ENCODE measurements around the gene MYCT1. TPM values are rescaled to one million over a fixed set of nuclear protein-coding genes. Genes with fewer than 3 reads are reported as not detected.
"Not testable (repeated sequence)": the region's sequence is repeated elsewhere in the genome, so short reads cannot be mapped to it uniquely, and the experiment has no call there.

The MYCT1 gene
- total and polyA plus RNA-seq, 2 experiments from 2014 or later, result 0.11 TPM; not detected in 1

DNA sequence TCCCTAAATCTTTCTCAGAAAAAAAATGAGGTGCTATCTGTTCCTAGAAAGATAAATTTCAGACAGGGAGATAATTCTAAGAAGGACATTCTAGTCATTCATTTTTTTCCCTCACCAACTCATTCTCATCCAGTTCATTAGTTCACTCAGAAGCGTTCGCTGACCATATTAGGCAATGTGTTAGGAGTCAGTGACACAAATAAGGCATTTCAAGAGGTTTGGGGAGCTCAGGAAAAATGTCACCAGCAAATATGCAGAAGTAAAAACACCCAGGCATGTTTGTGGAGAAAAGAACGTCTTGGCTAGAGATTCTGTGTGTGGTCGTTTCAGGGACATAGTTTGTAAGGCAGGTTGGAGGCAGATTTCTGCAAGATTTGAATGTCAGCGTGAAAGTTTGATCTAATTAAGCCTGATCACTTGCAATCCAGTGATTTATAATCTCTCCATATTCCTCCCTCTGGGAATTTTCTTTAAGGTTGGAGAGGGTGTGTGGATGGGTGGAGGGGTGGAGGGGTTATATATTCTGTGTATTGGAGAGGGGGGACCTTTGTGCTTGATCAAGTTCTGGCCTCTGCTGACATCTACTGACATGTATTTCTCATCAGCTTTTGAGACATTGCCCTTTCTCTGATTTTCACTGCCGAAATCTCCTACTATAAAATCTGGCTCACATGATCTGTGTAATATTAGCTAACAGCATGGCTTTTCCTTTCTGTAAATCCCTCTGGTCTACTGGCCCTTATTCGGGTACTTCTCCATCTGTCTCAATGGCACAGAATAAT lies 3.6 kb downstream of the MYCT1 start:
- H3K27ac ChIP-seq, result no peak overlapping the region
- H3K27me3 ChIP-seq (replicated peaks; ENCODE audit: insufficient read depth), result no peaks in the 10 kb centered on the region
- H3K4me3 ChIP-seq, result no peak overlapping the region
- 48 to 51% methylated on average over 7 of the region's 7 CpGs for whole genome bisulfite sequencing, 2 experiments (ENCODE audit: low coverage in 1 of 2, low lambda C conversion rate in 2 of 2, missing lambda C conversion rate in 2 of 2)
- H3K4me1 ChIP-seq (ENCODE audit: insufficient read depth), result peaks cover 13% of the 10 kb centered on the region
- no peaks in the 10 kb centered on the region for H4K20me1 ChIP-seq (ENCODE audit: insufficient read depth)
- no peaks in the 10 kb centered on the region for H3F3A ChIP-seq (ENCODE audit: insufficient read depth)
- no peak overlapping the region for H2AFZ ChIP-seq
- no peaks in the 10 kb centered on the region for H3K36me3 ChIP-seq (ENCODE audit: low read depth)
- in situ Hi-C loops (cut with MboI), result no loop called here
- H3K9me3 ChIP-seq (ENCODE audit: low read depth), result no peaks in the 10 kb centered on the region
- no peaks in the 10 kb centered on the region for H3K79me2 ChIP-seq (ENCODE audit: insufficient read depth)
- no peak overlapping the region for H3K9ac ChIP-seq
- H3K4me2 ChIP-seq (ENCODE audit: unreplicated experiment), result no peak overlapping the region
- TF ChIP-seq EZH2 (IDR thresholded peaks at IDR 0.05; ENCODE audit: insufficient read depth, poor library complexity, severe bottlenecking) (no peak), EZH2phosphoT487 (IDR thresholded peaks at IDR 0.05; ENCODE audit: insufficient read depth, low read depth) (no peak)
- DNase-seq, result no peak
- no peaks in the 10 kb centered on the region for H3K9me2 ChIP-seq (ENCODE audit: insufficient read depth)

DNA sequence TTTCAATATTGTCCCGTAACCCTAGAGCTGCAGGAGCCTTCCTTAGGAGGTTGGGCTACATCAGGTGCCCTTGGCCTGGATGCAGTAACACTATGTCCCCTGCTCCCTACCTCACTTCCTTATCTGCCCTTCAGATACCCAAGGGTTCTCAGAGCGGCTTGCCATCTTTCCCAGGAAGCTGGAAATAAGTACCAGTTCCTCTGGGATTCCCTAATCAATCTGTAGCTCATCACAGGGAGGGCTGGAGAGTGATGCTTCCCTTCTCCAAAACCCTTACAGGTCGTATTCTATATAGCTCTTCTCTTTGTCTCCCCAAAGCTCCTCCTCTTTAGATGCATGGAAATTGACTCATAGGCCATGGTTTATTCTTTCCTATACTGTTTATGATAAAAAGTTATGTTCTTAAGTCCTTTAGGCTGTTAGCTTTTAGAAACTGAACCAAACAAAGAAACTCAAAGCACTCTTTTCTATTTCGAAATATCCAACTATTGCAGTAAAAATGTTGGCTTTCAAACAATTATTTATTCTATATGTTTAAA lies 4.2 kb downstream of the MYCT1 start:
- DNase-seq, result no peak
- Histone ChIP-seq H3K9me2 (ENCODE audit: insufficient read depth) (no peaks in the 10 kb centered on the region), H2AFZ (no peak overlapping the region), H3K36me3 (ENCODE audit: low read depth) (no peaks in the 10 kb centered on the region), H3K4me3 (no peak overlapping the region), H3K9ac (no peak overlapping the region), H4K20me1 (ENCODE audit: insufficient read depth) (no peaks in the 10 kb centered on the region), H3K27me3 (replicated peaks; ENCODE audit: insufficient read depth) (no peaks in the 10 kb centered on the region), H3F3A (ENCODE audit: insufficient read depth) (no peaks in the 10 kb centered on the region), H3K4me1 (ENCODE audit: insufficient read depth) (peaks cover 8% of the 10 kb centered on the region; the same call in 1 of the 2 replicates), H3K27ac (no peak overlapping the region), H3K4me2 (ENCODE audit: unreplicated experiment) (no peak overlapping the region), H3K79me2 (ENCODE audit: insufficient read depth) (no peaks in the 10 kb centered on the region), H3K9me3 (ENCODE audit: low read depth) (no peaks in the 10 kb centered on the region)
- WGBS, 2 experiments (ENCODE audit: low coverage in 1 of 2, low lambda C conversion rate in 2 of 2, missing lambda C conversion rate in 2 of 2), result 57 to 63% methylated on average over 4 of the region's 4 CpGs
- in situ Hi-C loops (cut with MboI), result no loop called here
- TF ChIP-seq EZH2 (IDR thresholded peaks at IDR 0.05; ENCODE audit: insufficient read depth, poor library complexity, severe bottlenecking), result no peak
- no peak for TF ChIP-seq EZH2phosphoT487 (IDR thresholded peaks at IDR 0.05; ENCODE audit: insufficient read depth, low read depth)

DNA sequence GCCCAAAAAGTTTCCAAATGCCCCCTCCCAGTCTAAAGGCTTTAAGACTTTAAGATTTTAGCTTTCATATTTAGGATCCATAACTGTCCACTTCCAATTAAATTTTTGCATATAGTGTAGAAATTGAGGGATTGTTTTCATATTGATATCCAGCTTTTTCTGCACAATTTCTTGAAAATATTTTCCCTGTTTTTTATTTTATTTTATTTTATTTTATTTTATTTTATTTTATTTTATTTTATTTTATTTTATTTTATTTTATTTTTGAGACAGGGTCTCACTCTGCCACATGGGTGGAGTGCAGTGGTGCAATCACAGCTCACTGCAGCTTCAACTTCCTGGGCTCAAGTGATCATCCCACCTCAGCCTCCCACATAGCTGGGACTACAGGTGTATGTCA lies 6.1 kb downstream of the MYCT1 start:
- H3K27ac ChIP-seq; in situ Hi-C loops (cut with MboI); H3K79me2 ChIP-seq (ENCODE audit: insufficient read depth): not testable (repeated sequence)

DNA sequence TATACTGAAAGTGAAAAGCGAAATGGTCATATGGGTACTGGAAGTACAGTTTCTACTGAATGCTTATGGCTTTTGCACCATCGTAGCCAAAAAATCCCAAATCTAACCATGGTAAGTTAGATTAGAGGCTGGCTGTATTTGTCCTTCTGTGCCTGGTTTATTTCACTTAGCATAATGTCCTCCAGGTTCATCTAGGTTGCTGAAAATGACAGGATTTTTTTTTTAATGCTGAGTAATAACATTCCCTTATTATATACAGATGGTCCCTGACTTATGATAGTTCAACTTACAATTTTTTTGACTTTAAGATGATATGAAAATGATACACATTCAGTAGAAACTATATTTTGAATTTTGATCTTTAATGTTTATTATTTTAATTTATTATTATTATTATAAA lies 7.6 kb downstream of the MYCT1 start:
- Histone ChIP-seq H2AFZ (no peak overlapping the region; the same call in 1 of the 2 replicates), H3K4me2 (ENCODE audit: unreplicated experiment) (no peak overlapping the region), H3K79me2 (ENCODE audit: insufficient read depth) (no peaks in the 10 kb centered on the region), H4K20me1 (ENCODE audit: insufficient read depth) (no peaks in the 10 kb centered on the region), H3K9ac (no peak overlapping the region), H3K9me3 (ENCODE audit: low read depth) (no peaks in the 10 kb centered on the region), H3K27me3 (replicated peaks; ENCODE audit: insufficient read depth) (no peaks in the 10 kb centered on the region), H3K36me3 (ENCODE audit: low read depth) (no peaks in the 10 kb centered on the region), H3K27ac (no peak overlapping the region), H3K4me3 (no peak overlapping the region), H3F3A (ENCODE audit: insufficient read depth) (no peaks in the 10 kb centered on the region), H3K4me1 (ENCODE audit: insufficient read depth) (no peaks in the 10 kb centered on the region), H3K9me2 (ENCODE audit: insufficient read depth) (no peaks in the 10 kb centered on the region)
- TF ChIP-seq EZH2 (IDR thresholded peaks at IDR 0.05; ENCODE audit: insufficient read depth, poor library complexity, severe bottlenecking), result no peak
- no peak for TF ChIP-seq EZH2phosphoT487 (IDR thresholded peaks at IDR 0.05; ENCODE audit: insufficient read depth, low read depth)
- DNase-seq, result no peak
- in situ Hi-C loops (cut with MboI), result no loop called here
- 44 to 48% methylated on average over 2 of the region's 2 CpGs for WGBS, 2 experiments (ENCODE audit: low coverage in 1 of 2, low lambda C conversion rate in 2 of 2, missing lambda C conversion rate in 2 of 2)

More for the DNA sequence above, 6.1 kb downstream of the MYCT1 start:
- H3K4me3 ChIP-seq; H3K4me1 ChIP-seq (ENCODE audit: insufficient read depth); H3K36me3 ChIP-seq (ENCODE audit: low read depth); DNase-seq; H3K9ac ChIP-seq; H4K20me1 ChIP-seq (ENCODE audit: insufficient read depth); H3K9me2 ChIP-seq (ENCODE audit: insufficient read depth); H3K4me2 ChIP-seq (ENCODE audit: unreplicated experiment); H3K27me3 ChIP-seq (replicated peaks; ENCODE audit: insufficient read depth); H2AFZ ChIP-seq; H3K9me3 ChIP-seq (ENCODE audit: low read depth); H3F3A ChIP-seq (ENCODE audit: insufficient read depth): not testable (repeated sequence)

All from GM23248 (cell line).